HEK293T (cell line): ENCODE measurements around the gene EIF1AX.
"Not testable (repeated sequence)": the region's sequence is repeated elsewhere in the genome, so short reads cannot be mapped to it uniquely, and the experiment has no call there.

Source experiments
- CTCF ChIA-PET: fragments of 350-600 bp; formaldehyde crosslinking; extraction: SDS; loops from one replicate; lab custom pipeline; 2021; ENCODE audit warnings: antibody characterized with exemption, inconsistent platforms; lab: Yijun Ruan, JAX
- POLR2A ChIA-PET: fragments of 350-600 bp; formaldehyde crosslinking; extraction: SDS; loops from one replicate; lab custom pipeline; 2020; ENCODE audit warnings: antibody characterized with exemption, inconsistent platforms; lab: Yijun Ruan, JAX
- DNase-seq: peaks from one replicate; pipeline ENCODE4 v3.0.0; 2012; ENCODE audit warnings: mixed read lengths; ENCODE audit errors: extremely low spot score
- ARNT ChIP-seq: fragments of 450-650 bp; IDR thresholded peaks from 2 replicates; pipeline ENCODE4 v1.6.1; 2017; ENCODE audit warnings: mild to moderate bottlenecking
- BHLHE40 ChIP-seq: fragments of 450-650 bp; IDR thresholded peaks from 2 replicates; pipeline ENCODE4 v1.6.1; 2016; ENCODE audit warnings: mild to moderate bottlenecking, moderate library complexity, borderline replicate concordance
- CTBP1 ChIP-seq: fragments of 450-650 bp; IDR thresholded peaks from 2 replicates; pipeline ENCODE4 v1.6.1; 2016; ENCODE audit warnings: borderline replicate concordance
- ELF4 ChIP-seq: fragments of 450-650 bp; IDR thresholded peaks from 2 replicates; pipeline ENCODE4 v1.6.1; 2017; ENCODE audit warnings: antibody characterized with exemption
- FOXA1 ChIP-seq: fragments of 450-650 bp; IDR thresholded peaks from 2 replicates; pipeline ENCODE4 v1.6.1; 2016; ENCODE audit warnings: mild to moderate bottlenecking
- FOXK2 ChIP-seq: fragments of 450-650 bp; IDR thresholded peaks from 2 replicates; pipeline ENCODE4 v1.6.1; 2016; ENCODE audit warnings: mild to moderate bottlenecking
- FOXM1 ChIP-seq: fragments of 450-650 bp; IDR thresholded peaks from 2 replicates; pipeline ENCODE4 v1.6.1; 2017; ENCODE audit warnings: mild to moderate bottlenecking, borderline replicate concordance
- HDGF ChIP-seq: fragments of 450-650 bp; IDR thresholded peaks from 2 replicates; pipeline ENCODE4 v1.6.1; 2017; ENCODE audit warnings: antibody characterized with exemption, borderline replicate concordance
- L3MBTL2 ChIP-seq: fragments of 450-650 bp; conservative IDR thresholded peaks from 2 replicates; pipeline ENCODE4 v1.6.1; 2016; ENCODE audit warnings: mild to moderate bottlenecking
- LEF1 ChIP-seq: fragments of 450-650 bp; IDR thresholded peaks from 2 replicates; pipeline ENCODE4 v1.6.1; 2017; ENCODE audit warnings: mild to moderate bottlenecking, borderline replicate concordance
- NFRKB ChIP-seq: fragments of 450-650 bp; IDR thresholded peaks from 2 replicates; pipeline ENCODE4 v1.6.1; 2016; ENCODE audit warnings: mild to moderate bottlenecking, moderate library complexity
- PKNOX1 ChIP-seq: fragments of 450-650 bp; IDR thresholded peaks from 2 replicates; pipeline ENCODE4 v1.6.1; 2016
- SP1 ChIP-seq: fragments of 450-650 bp; IDR thresholded peaks from 2 replicates; pipeline ENCODE4 v1.6.1; 2017
- SUZ12 ChIP-seq: fragments of 450-650 bp; IDR thresholded peaks from 2 replicates; pipeline ENCODE4 v1.6.1; 2016; ENCODE audit warnings: mild to moderate bottlenecking
- TARDBP ChIP-seq: fragments of 450-650 bp; IDR thresholded peaks from 2 replicates; pipeline ENCODE4 v1.6.1; 2016
- ZNF384 ChIP-seq: fragments of 450-650 bp; IDR thresholded peaks from 2 replicates; pipeline ENCODE4 v1.6.1; 2016

EIF1AX gene

GRCh38 chrX:20130357-20130756 is 11.3 kb downstream of the EIF1AX start:
- ChIA-PET POLR2A (interaction anchor here (0.6 kb wide), 1 partner anchor 334 kb away, joined by 4 read pairs; no protein-coding TSS in a partner anchor), CTCF (interaction anchor here (0.6 kb wide), 1 partner anchor 81 kb away, joined by 3 read pairs; no protein-coding TSS in a partner anchor)
- no peak for DNase-seq
- no peak for TF ChIP-seq PKNOX1
- TF ChIP-seq ARNT = no peak
- TF ChIP-seq SP1 = no peak
- TF ChIP-seq TARDBP = no peak
- TF ChIP-seq BHLHE40 = no peak
- no peak for TF ChIP-seq FOXA1
- TF ChIP-seq L3MBTL2 = no peak
- TF ChIP-seq ELF4 = no peak
- TF ChIP-seq FOXK2 = no peak
- TF ChIP-seq SUZ12 = no peak
- no peak for TF ChIP-seq HDGF

GRCh38 chrX:20129547-20129946 is 12.1 kb downstream of the EIF1AX start:
- no peak for DNase-seq
- CTCF ChIA-PET = interaction anchor here (0.6 kb wide), 1 partner anchor 80 kb away, joined by 3 read pairs; no protein-coding TSS in a partner anchor
- TF ChIP-seq SUZ12 = no peak
- POLR2A ChIA-PET = no interaction called here

DNA sequence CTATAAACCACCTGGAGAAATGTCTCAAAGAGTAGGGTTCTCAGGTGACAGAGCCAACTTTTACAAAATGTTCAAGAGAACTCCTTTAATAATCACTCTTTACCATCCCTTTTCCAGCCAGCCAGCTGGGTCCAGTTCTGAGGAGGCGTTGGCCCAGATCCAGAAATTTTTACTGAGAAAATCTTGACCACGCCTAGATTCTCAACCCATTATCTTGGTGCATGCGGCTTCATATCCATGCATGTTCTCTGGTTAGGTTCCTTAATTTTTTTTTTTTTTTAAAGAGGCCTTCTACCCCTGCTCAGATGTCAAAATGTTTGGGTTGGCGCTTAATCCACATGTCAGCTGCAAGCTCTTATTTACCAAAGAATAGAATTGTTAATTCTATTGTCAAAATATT is 13.0 kb downstream of the EIF1AX start:
- TF ChIP-seq ZNF384 = no peak
- no peak for TF ChIP-seq FOXM1
- TF ChIP-seq NFRKB = no peak
- no peak for TF ChIP-seq FOXA1
- no peak for TF ChIP-seq SUZ12
- TF ChIP-seq PKNOX1 = no peak
- no peak for TF ChIP-seq BHLHE40
- no peak for TF ChIP-seq HDGF
- no peak for TF ChIP-seq L3MBTL2
- no peak for TF ChIP-seq CTBP1
- TF ChIP-seq ARNT = no peak
- ChIA-PET CTCF (interaction anchor here (0.5 to 0.7 kb wide), 2 partner anchors 270 to 283 kb away, joined by 3 to 10 read pairs; no protein-coding TSS in a partner anchor), POLR2A (no interaction called here)
- DNase-seq = no peak

GRCh38 chrX:20127440-20127839 is 14.2 kb downstream of the EIF1AX start:
- POLR2A ChIA-PET = not testable (repeated sequence)
- CTCF ChIA-PET = interaction anchor here (0.5 kb wide), 1 partner anchor 224 kb away, joined by 3 read pairs; no protein-coding TSS in a partner anchor

DNA sequence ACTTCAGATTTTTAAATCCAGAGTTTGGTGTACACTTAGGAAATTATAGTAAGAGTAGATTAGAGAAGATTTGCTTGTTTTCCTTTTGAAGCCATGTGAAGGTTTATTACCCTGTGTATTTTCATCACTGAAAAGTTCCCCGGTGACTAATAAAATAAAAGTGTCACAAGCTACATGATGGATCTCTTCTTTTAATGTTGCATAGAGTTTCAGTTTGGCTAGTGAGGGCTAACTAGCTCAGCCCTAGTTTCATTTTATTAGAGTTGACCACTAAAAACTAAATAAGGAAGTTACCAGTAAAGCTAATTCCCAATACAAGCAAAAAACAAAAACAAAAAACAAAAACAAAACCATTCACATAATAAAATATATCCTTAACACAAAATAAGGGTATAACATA is 14.8 kb downstream of the EIF1AX start:
- CTCF ChIA-PET = interaction anchor here (0.5 kb wide), 1 partner anchor 224 kb away, joined by 3 read pairs; no protein-coding TSS in a partner anchor
- DNase-seq, POLR2A ChIA-PET: not testable (repeated sequence)

More at GRCh38 chrX:20127440-20127839, 14.2 kb downstream of the EIF1AX start:
- not testable (repeated sequence) for DNase-seq

DNA sequence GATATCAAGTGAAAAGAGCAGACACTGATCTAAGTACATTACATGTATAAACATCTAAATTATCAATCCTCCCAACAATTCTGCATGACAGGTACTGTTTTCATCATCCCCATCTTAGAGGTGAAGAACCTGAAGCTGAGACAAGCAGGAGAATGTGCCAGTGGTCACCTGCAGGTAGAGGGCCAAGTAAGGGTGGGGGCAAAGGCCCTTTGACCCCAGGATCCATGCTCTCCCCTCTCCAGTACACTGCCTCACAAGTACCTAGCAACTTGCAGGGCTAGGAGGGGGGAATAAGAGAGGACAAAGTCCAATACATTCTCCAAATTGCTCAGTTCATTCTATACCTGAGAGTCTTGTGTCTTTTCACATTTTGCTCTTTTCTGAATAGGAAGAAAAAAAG is 16.7 kb downstream of the EIF1AX start:
- TF ChIP-seq NFRKB = no peak
- no peak for TF ChIP-seq CTBP1
- no peak for TF ChIP-seq LEF1
- no peak for TF ChIP-seq L3MBTL2
- TF ChIP-seq ZNF384 = no peak
- no peak for TF ChIP-seq FOXM1
- no peak for TF ChIP-seq SP1
- TF ChIP-seq TARDBP = no peak
- CTCF ChIA-PET = no interaction called here
- POLR2A ChIA-PET = no interaction called here
- DNase-seq = no peak

DNA sequence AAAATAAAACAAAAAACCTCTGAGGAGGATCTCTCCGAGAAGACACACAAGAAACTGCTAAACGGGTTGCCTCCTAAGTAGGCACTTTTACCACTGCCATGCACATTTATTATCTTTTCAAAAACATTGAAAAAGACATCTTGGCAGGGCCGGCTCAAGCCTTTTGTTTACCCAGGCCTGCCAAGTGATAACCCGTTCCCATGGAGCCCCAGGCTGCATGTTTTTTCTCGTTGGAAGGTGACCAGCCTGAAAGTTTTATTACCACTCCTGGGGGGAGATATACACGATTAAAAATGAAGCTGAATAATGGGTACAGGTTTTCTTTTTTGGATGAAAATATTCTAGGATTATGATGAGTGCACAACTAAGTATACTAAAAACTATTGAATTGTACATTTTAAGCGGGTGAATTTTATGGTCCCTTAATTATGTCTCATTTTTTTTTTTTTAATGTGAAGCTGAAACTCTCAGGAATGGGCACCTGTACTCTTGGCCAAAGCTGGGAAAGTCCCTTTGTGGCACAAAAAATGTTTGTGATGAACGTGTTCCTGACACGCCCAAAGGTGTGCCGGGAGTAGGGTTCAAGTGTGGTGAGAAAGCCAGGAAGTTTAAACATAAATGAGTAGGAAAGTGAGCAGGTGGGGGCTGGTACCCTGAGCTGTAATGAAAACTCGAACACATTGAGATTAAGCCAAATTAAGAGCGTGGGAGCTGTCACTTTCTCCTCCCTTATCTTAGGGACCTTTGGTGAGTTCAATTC is 23.4 kb downstream of the EIF1AX start:
- TF ChIP-seq FOXK2 = no peak
- no peak for TF ChIP-seq ARNT
- TF ChIP-seq ZNF384 = no peak
- TF ChIP-seq ELF4 = no peak
- no peak for TF ChIP-seq L3MBTL2
- no peak for TF ChIP-seq SUZ12
- TF ChIP-seq LEF1 = no peak
- no peak for TF ChIP-seq BHLHE40
- no peak for TF ChIP-seq NFRKB
- TF ChIP-seq HDGF = no peak
- no peak for TF ChIP-seq PKNOX1
- no peak for TF ChIP-seq FOXA1
- no peak for TF ChIP-seq TARDBP
- no peak for TF ChIP-seq SP1
- ChIA-PET CTCF (no interaction called here), POLR2A (interaction anchor here (0.5 to 1.5 kb wide), 2 partner anchors 23 to 260 kb away, joined by 4 to 5 read pairs; partner anchors contain the start of gene EIF1AX)
- no peak for DNase-seq
